ENCODE measurements around the gene CTSW.

CTSW gene

GRCh38 chr11:65906602-65907001 is 27.0 kb downstream of the CTSW start:
- no peak for DNase-seq

- no peak for DNase-seq
Measured at GRCh38 chr11:65907878-65908277, 28.2 kb downstream of the CTSW start.

- peak; percentile 55 for DNase-seq
Measured at GRCh38 chr11:65911682-65912568, 32.3 kb downstream of the CTSW start.

GRCh38 chr11:65912845-65913244 is 33.2 kb downstream of the CTSW start:
- DNase-seq: no peak

- DNase-seq: no peak
Measured at GRCh38 chr11:65915101-65915820, 35.6 kb downstream of the CTSW start.

- no peak for DNase-seq
Measured at GRCh38 chr11:65915821-65916251, 36.2 kb downstream of the CTSW start.

GRCh38 chr11:65916391-65916790 is 36.8 kb downstream of the CTSW start:
- no peak for DNase-seq

GRCh38 chr11:65917077-65917433 is 37.4 kb downstream of the CTSW start:
- DNase-seq: no peak

GRCh38 chr11:65917434-65918210 is 38.0 kb downstream of the CTSW start:
- no peak for DNase-seq

- peak; percentile 48 for DNase-seq
Measured at GRCh38 chr11:65918211-65919140, 38.8 kb downstream of the CTSW start, which contains the start of gene C11orf68. Gene C11orf68 (minus strand): TSS chr11:65919062. CDS start chr11:65919031, 31 bp downstream.

- peak; percentile 99 for DNase-seq
Measured at GRCh38 chr11:65919141-65919572, 39.5 kb downstream of the CTSW start, which contains the start of gene DRAP1. Gene DRAP1 (plus strand): TSS chr11:65919426. CDS start chr11:65919502, 76 bp downstream.

GRCh38 chr11:65919573-65920371 is 40.1 kb downstream of the CTSW start:
- peak; percentile 54 for DNase-seq

GRCh38 chr11:65920372-65920802 is 40.8 kb downstream of the CTSW start:
- no peak for DNase-seq

GRCh38 chr11:65921033-65921555 is 41.5 kb downstream of the CTSW start:
- no peak for DNase-seq

GRCh38 chr11:65921876-65922275 is 42.2 kb downstream of the CTSW start:
- no peak for DNase-seq

- DNase-seq: no peak
Measured at GRCh38 chr11:65922565-65922964, 42.9 kb downstream of the CTSW start.

- no peak for DNase-seq
Measured at GRCh38 chr11:65925397-65925796, 45.8 kb downstream of the CTSW start.

GRCh38 chr11:65927904-65928397 is 48.3 kb downstream of the CTSW start:
- no peak for DNase-seq

- DNase-seq: no peak
Measured at GRCh38 chr11:65928667-65929066, 49.0 kb downstream of the CTSW start.

GRCh38 chr11:65931773-65932557 is 52.3 kb downstream of the CTSW start:
- no peak for DNase-seq

All from NCI-H146 (cell line).